WTC11 (cell line): ENCODE data around the gene CFAP58. TPM values are rescaled to one million over a fixed set of nuclear protein-coding genes. Genes with fewer than 3 reads are reported as not detected.

Source experiments
- AFF4 ChIP-seq: sonication (generic); formaldehyde crosslinking; IDR thresholded peaks from 2 replicates; pipeline ENCODE4 v1.8.1; 2023; ENCODE audit warnings: mild to moderate bottlenecking, missing genetic modification reagents, borderline replicate concordance
- ARID4B ChIP-seq: sonication (generic); formaldehyde crosslinking; IDR thresholded peaks from 2 replicates; pipeline ENCODE4 v1.8.0; 2023; ENCODE audit warnings: missing genetic modification reagents, mild to moderate bottlenecking, borderline replicate concordance
- ATF3 ChIP-seq: sonication (generic); formaldehyde crosslinking; conservative IDR thresholded peaks from 2 replicates; pipeline ENCODE4 v1.8.1; 2022; ENCODE audit warnings: mild to moderate bottlenecking, missing genetic modification reagents
- ETV6 ChIP-seq: sonication (generic); formaldehyde crosslinking; IDR thresholded peaks from 2 replicates; pipeline ENCODE4 v1.8.1; 2022; ENCODE audit warnings: mild to moderate bottlenecking, missing genetic modification reagents
- MLX ChIP-seq: sonication (generic); formaldehyde crosslinking; IDR thresholded peaks from 2 replicates; pipeline ENCODE4 v1.8.1; 2023; ENCODE audit warnings: mild to moderate bottlenecking, missing genetic modification reagents, moderate library complexity
- MYBL2 ChIP-seq: sonication (generic); formaldehyde crosslinking; IDR thresholded peaks from 2 replicates; pipeline ENCODE4 v1.8.1; 2023; ENCODE audit warnings: mild to moderate bottlenecking, moderate library complexity, missing genetic modification reagents
- NFE2L1 ChIP-seq: sonication (generic); formaldehyde crosslinking; IDR thresholded peaks from 2 replicates; pipeline ENCODE4 v1.8.1; 2023; ENCODE audit warnings: missing genetic modification reagents
- NR2C2 ChIP-seq: sonication (generic); formaldehyde crosslinking; IDR thresholded peaks from 2 replicates; pipeline ENCODE4 v1.8.0; 2022; ENCODE audit warnings: mild to moderate bottlenecking, missing genetic modification reagents
- STAT6 ChIP-seq: sonication (generic); formaldehyde crosslinking; conservative IDR thresholded peaks from 2 replicates; pipeline ENCODE4 v1.8.1; 2023; ENCODE audit warnings: mild to moderate bottlenecking, low read depth, missing genetic modification reagents, moderate library complexity
- USF1 ChIP-seq: sonication (generic); formaldehyde crosslinking; IDR thresholded peaks from 2 replicates; pipeline ENCODE4 v1.8.0; 2022; ENCODE audit warnings: mild to moderate bottlenecking, missing genetic modification reagents
- ZNF281 ChIP-seq: sonication (generic); formaldehyde crosslinking; IDR thresholded peaks from 2 replicates; pipeline ENCODE4 v1.8.0; 2023; ENCODE audit warnings: mild to moderate bottlenecking, missing genetic modification reagents
- total RNA-seq: library from RNA; stranded (reverse); gene quantifications from 3 replicates; pipeline ENCODE4 v1.2.3, GENCODE V29; 2021

Gene CFAP58
- total RNA-seq, 1 experiment from 2014 or later, result 1.0 TPM

GRCh38 chr10:104342941-104343411 is 10.7 kb upstream of the CFAP58 start (continued):
- no peak for TF ChIP-seq ZNF281 (CRISPR knock-in tag)
- no peak for TF ChIP-seq ARID4B (CRISPR knock-in tag)
- TF ChIP-seq STAT6 (CRISPR knock-in tag), result no peak
- TF ChIP-seq ATF3 (CRISPR knock-in tag), result no peak
- no peak for TF ChIP-seq NR2C2 (CRISPR knock-in tag)
- no peak for TF ChIP-seq AFF4 (CRISPR knock-in tag)
- TF ChIP-seq MLX, result no peak
- TF ChIP-seq MYBL2 (CRISPR knock-in tag), result no peak
- TF ChIP-seq ETV6 (CRISPR knock-in tag), result no peak
- TF ChIP-seq USF1 (CRISPR knock-in tag), result no peak
- no peak for TF ChIP-seq NFE2L1 (CRISPR knock-in tag)
